K562 (cell line): ENCODE results near the gene SLC17A8. TPM values are rescaled to one million over a fixed set of nuclear protein-coding genes. Genes with fewer than 3 reads are reported as not detected.
A peak's percentile ranks its signal among the peaks of the same experiment; 100 is the strongest.

Experiments used
- ASH1L ChIP-seq: fragments of 450-650 bp; IDR thresholded peaks from 2 replicates; pipeline ENCODE4 v1.6.1; 2018; ENCODE audit warnings: borderline replicate concordance, mild to moderate bottlenecking, low read depth; ENCODE audit not compliant: partially characterized antibody
- BCOR ChIP-seq: fragments of 450-650 bp; IDR thresholded peaks from 2 replicates; pipeline ENCODE4 v1.6.1; 2016
- CHAMP1 ChIP-seq: fragments of 450-650 bp; IDR thresholded peaks from 2 replicates; pipeline ENCODE4 v1.6.1; 2016; ENCODE audit warnings: mild to moderate bottlenecking
- CTCF ChIP-seq, 3 experiments: IDR thresholded peaks in 2 of 3; conservative IDR thresholded peaks in 1 of 3; 2 replicates each; pipeline ENCODE4 v1.5.1; 2011 to 2012; ENCODE audit warnings: low read length in 3 of 3, mild to moderate bottlenecking in 3 of 3, control low read depth in 2 of 3, improper control_type of control experiment in 1 of 3, inconsistent platforms in 1 of 3, low read depth in 1 of 3, mixed read lengths in 1 of 3, moderate library complexity in 1 of 3; ENCODE audit not compliant: insufficient read depth in 2 of 3
- EP300 ChIP-seq: IDR thresholded peaks from 2 replicates; pipeline ENCODE4 v1.6.1; 2012; ENCODE audit warnings: low read length, improper control_type of control experiment
- FIP1L1 ChIP-seq: fragments of 200-400 bp; formaldehyde crosslinking; IDR thresholded peaks from 2 replicates; pipeline ENCODE4 v1.6.1; 2018; ENCODE audit warnings: mild to moderate bottlenecking, low read depth, low read length; ENCODE audit not compliant: poor library complexity, severe bottlenecking
- HES1 ChIP-seq: fragments of 450-650 bp; IDR thresholded peaks from 2 replicates; pipeline ENCODE4 v1.6.1; 2016; ENCODE audit warnings: low read depth, mild to moderate bottlenecking, moderate library complexity
- LCOR ChIP-seq: sonication (generic); formaldehyde crosslinking; IDR thresholded peaks from 2 replicates; pipeline ENCODE4 v1.8.0; 2022; ENCODE audit warnings: mild to moderate bottlenecking, missing genetic modification reagents
- MBD2 ChIP-seq: sonication (generic); IDR thresholded peaks from 2 replicates; pipeline ENCODE4 v1.6.1; 2016; ENCODE audit warnings: low read depth, borderline replicate concordance
- MCM3 ChIP-seq: fragments of 450-650 bp; IDR thresholded peaks from 2 replicates; pipeline ENCODE4 v1.6.1; 2016
- MITF ChIP-seq: IDR thresholded peaks from 2 replicates; pipeline ENCODE4 v1.6.1; 2014; ENCODE audit warnings: antibody characterized with exemption
- MLLT1 ChIP-seq, 2 experiments: fragments of 450-650 bp; IDR thresholded peaks; 2 replicates each; pipeline ENCODE4 v1.6.1; 2016
- MTA2 ChIP-seq: fragments of 450-650 bp; IDR thresholded peaks from 2 replicates; pipeline ENCODE4 v1.6.1; 2016; ENCODE audit warnings: low read depth
- RCOR1 ChIP-seq, 2 experiments: IDR thresholded peaks; 2 replicates each; pipeline ENCODE4 v1.6.1; 2012; ENCODE audit warnings: low read depth in 2 of 2, low read length in 2 of 2, borderline replicate concordance in 1 of 2, improper control_type of control experiment in 1 of 2
- STAT5A ChIP-seq: IDR thresholded peaks from 2 replicates; pipeline ENCODE4 v1.6.1; 2012; ENCODE audit warnings: low read length, inconsistent platforms, borderline replicate concordance
- TBL1XR1 ChIP-seq, 2 experiments: IDR thresholded peaks; 2 replicates each; pipeline ENCODE4 v1.6.1; 2012; ENCODE audit warnings: improper control_type of control experiment in 2 of 2, low read length in 2 of 2, mild to moderate bottlenecking in 1 of 2
- TEAD4 ChIP-seq, 2 experiments: sonication (generic) in 1 of 2; formaldehyde crosslinking in 1 of 2; IDR thresholded peaks; 2 replicates each; pipeline versions ENCODE4 v1.6.1 to v1.8.0; 2012 to 2022; ENCODE audit warnings: borderline replicate concordance in 1 of 2, inconsistent platforms in 1 of 2, low read length in 1 of 2, mild to moderate bottlenecking in 1 of 2, missing genetic modification reagents in 1 of 2
- TRIM24 ChIP-seq, 2 experiments: fragments of 450-650 bp; IDR thresholded peaks; 2 replicates each; pipeline ENCODE4 v1.6.1; 2016
- ZNF384 ChIP-seq: IDR thresholded peaks from 2 replicates; pipeline ENCODE4 v1.6.1; 2012; ENCODE audit warnings: low read depth, low read length, improper control_type of control experiment
- polyA plus RNA-seq, 8 experiments: library from polyadenylated mRNA; depleted of rRNA in 4 of 8; stranded (reverse) in 5 of 8; unstranded in 3 of 8; fragments of >200 nt; fragmentation: Nextera tagmentation in 2 of 8; fragmentation: Illumina TruSeq in 1 of 8; extraction: Ambion mirVana in 2 of 8; extraction: Trizol in 1 of 8; gene quantifications; 2 replicates each; pipeline versions ENCODE4 v1.2.1 to v1.2.3, GENCODE V29; 2011 to 2014; ENCODE audit warnings: inconsistent platforms in 1 of 8, missing spikeins in 1 of 8
- total RNA-seq, 7 experiments: library from RNA; depleted of rRNA in 6 of 7; stranded (reverse); fragments of >200 nt in 6 of 7; fragmentation: Illumina TruSeq in 2 of 7; extraction: Trizol in 2 of 7; gene quantifications; 2 replicates each; pipeline versions ENCODE4 v1.2.1 to v1.2.3, GENCODE V29; 2011 to 2021; ENCODE audit warnings: low replicate concordance in 1 of 7

SLC17A8 gene
- total and polyA plus RNA-seq, 9 of the 15 experiments (the other 6 are each of a cell fraction or from before 2014, with no cell fraction given), result 0.03 TPM; not detected in 8

GRCh38 chr12:100437038-100437841 lies 80.4 kb downstream of the SLC17A8 start (continued):
- TF ChIP-seq CTCF (IDR thresholded peaks at IDR 0.05 in 2 of 3, conservative IDR thresholded peaks at IDR 0.05 in 1 of 3; ENCODE audit: insufficient read depth in 2 of 3, low read depth in 1 of 3, low read length in 3 of 3), result no peak
- peak; percentile 36; the same call in 1 of the 2 replicates for TF ChIP-seq MTA2
- no peak for TF ChIP-seq BCOR
- no peak for TF ChIP-seq MCM3
- peak; percentile 75; the same call in 1 of the 2 replicates for TF ChIP-seq TEAD4 (IDR thresholded peaks at IDR 0.05; ENCODE audit: low read length)
- TF ChIP-seq TEAD4 (CRISPR knock-in tag; IDR thresholded peaks at IDR 0.05; ENCODE audit: borderline replicate concordance), result no peak
- peak; percentile 79 for TF ChIP-seq ZNF384
- TF ChIP-seq TRIM24 (IDR thresholded peaks at IDR 0.05), result peak in 1 of 2 experiments; percentile 39; a peak in 1 of 4 replicates
- TF ChIP-seq TBL1XR1 (IDR thresholded peaks at IDR 0.05; ENCODE audit: low read length in 2 of 2), result peak in 1 of 2 experiments; percentile 54; a peak in 1 of 4 replicates
- TF ChIP-seq EP300, result peak; percentile 79
- TF ChIP-seq MBD2, result no peak
- TF ChIP-seq CHAMP1, result no peak
- TF ChIP-seq MITF, result no peak
- TF ChIP-seq STAT5A, result peak; percentile 67
- TF ChIP-seq HES1, result peak; percentile 35; the same call in 1 of the 2 replicates
- TF ChIP-seq RCOR1 (IDR thresholded peaks at IDR 0.05; ENCODE audit: borderline replicate concordance in 1 of 2, low read depth in 2 of 2, low read length in 2 of 2), result peak in 1 of 2 experiments; percentile 61; a peak in 1 of 4 replicates
- no peak for TF ChIP-seq MLLT1 (IDR thresholded peaks at IDR 0.05)
- no peak for TF ChIP-seq FIP1L1
- TF ChIP-seq ASH1L, result no peak
- 0 out of 2 replicates have a peak, but pooled peaks have one; percentile 25 for TF ChIP-seq LCOR (CRISPR knock-in tag)
